Right atrium auricular region (tissue), 2 donors: ENCODE results near the gene SPPL3. TPM values are rescaled to one million over a fixed set of nuclear protein-coding genes. Genes with fewer than 3 reads are reported as not detected.

Source experiments
- DNase-seq: peaks from one replicate; pipeline ENCODE4 v3.0.0-alpha.2; 2019; ENCODE audit warnings: low spot score
- H3K27ac ChIP-seq, 2 donors: fragments of 200-600 bp; sonication (generic); 1 replicate in 1 of 2; 2 replicates in 1 of 2; pipeline ENCODE4 v1.5.1; 2016 to 2019
- H3K27me3 ChIP-seq, 2 donors: fragments of 200-600 bp; sonication (generic); one replicate each; pipeline versions ENCODE4 v1.5.1 to v1.6.0; 2017 to 2019
- H3K36me3 ChIP-seq: fragments of 200-600 bp; sonication (generic); one replicate; pipeline ENCODE4 v1.5.1; 2016
- H3K4me1 ChIP-seq, 2 donors: fragments of 200-600 bp; sonication (generic); one replicate each; pipeline versions ENCODE4 v1.5.1 to v1.6.0; 2017 to 2019
- H3K4me3 ChIP-seq, 2 donors: fragments of 200-600 bp; sonication (generic); 1 replicate in 1 of 2; 2 replicates in 1 of 2; pipeline ENCODE4 v1.5.1; 2017 to 2019; ENCODE audit warnings: mild to moderate bottlenecking in 1 of 2, moderate library complexity in 1 of 2
- H3K9me3 ChIP-seq, 2 donors: fragments of 200-600 bp; sonication (generic); one replicate each; pipeline ENCODE4 v1.5.1; 2019
- CTCF ChIP-seq, 2 donors: fragments of 200-600 bp; sonication (generic); IDR thresholded peaks; one replicate each; pipeline ENCODE4 v1.5.1; 2019; ENCODE audit warnings: antibody characterized with exemption in 2 of 2
- total RNA-seq, 2 donors: library from RNA; depleted of rRNA; stranded (reverse); fragments of >200 nt; gene quantifications; one replicate each; pipeline ENCODE4 v1.1.0, GENCODE V29; 2016

SPPL3 gene
- total RNA-seq, 2 donors from 2014 or later = 13.8 to 16.5 TPM

DNA sequence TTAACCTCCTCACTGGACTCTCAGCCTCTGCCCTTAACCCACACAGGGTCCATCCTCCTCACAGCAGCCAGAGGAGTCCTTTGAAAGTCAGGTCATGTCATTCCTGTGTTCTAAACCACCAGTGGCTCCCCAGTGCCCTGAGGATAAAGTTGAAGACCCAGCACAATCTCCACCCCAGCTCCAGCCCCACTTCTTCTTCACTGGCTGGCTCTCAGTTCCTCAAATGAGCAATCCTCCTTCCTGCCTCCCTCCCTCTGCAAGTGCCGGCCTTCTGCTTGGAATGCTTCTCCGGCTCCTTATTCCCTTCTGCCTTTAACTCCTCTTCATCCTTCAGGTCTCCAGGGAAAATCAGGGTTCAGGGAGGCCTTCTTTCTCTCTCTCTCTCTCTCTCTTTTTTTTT is 32.0 kb upstream of the SPPL3 start:
- H3K4me1 ChIP-seq = no peaks in the 10 kb centered on the region
- H3K27ac ChIP-seq = no peak overlapping the region
- H3K36me3 ChIP-seq = no peaks in the 10 kb centered on the region
- TF ChIP-seq CTCF (IDR thresholded peaks at IDR 0.05) = no peak
- no peaks in the 10 kb centered on the region for H3K9me3 ChIP-seq
- no peak overlapping the region for H3K4me3 ChIP-seq
- no peaks in the 10 kb centered on the region for H3K27me3 ChIP-seq
- no peak for DNase-seq

- H3K27me3 ChIP-seq = no peaks in the 10 kb centered on the region
- no peak overlapping the region for H3K4me3 ChIP-seq
- H3K4me1 ChIP-seq = no peaks in the 10 kb centered on the region
- no peak overlapping the region for H3K27ac ChIP-seq
- no peak for DNase-seq
- no peak for TF ChIP-seq CTCF (IDR thresholded peaks at IDR 0.05)
- no peaks in the 10 kb centered on the region for H3K9me3 ChIP-seq
- no peaks in the 10 kb centered on the region for H3K36me3 ChIP-seq
Measured at GRCh38 chr12:120933786-120934185, 29.6 kb upstream of the SPPL3 start.

DNA sequence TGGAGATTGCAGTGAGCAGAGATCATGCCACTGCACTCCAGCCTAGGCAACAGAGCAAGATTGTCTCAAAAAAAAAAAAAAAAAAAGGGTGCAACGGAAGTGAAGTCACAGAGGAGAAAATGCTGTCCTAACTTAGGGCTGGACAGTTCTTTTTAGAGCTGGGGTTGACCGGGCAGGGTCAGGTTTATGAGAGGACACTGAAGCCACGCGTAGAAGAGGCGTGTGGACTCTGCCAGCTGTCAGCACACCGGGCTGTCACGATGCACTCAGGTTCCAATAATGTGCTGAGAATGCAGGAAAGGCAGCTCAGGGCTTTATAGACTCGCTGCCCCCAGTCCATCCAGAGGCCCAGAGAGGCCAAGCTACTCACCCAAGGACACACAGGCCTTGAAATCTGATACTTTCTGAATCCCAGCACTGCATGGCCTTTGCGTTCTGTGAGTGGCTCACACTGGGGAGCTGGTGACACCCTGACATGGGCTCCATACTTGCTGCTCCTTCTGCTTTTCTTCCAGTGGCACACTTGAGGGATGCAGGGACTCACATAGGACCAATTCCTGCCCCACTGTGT is 28.9 kb upstream of the SPPL3 start:
- DNase-seq = no peak
- Histone ChIP-seq H3K27me3 (no peaks in the 10 kb centered on the region), H3K27ac (no peak overlapping the region), H3K4me3 (no peak overlapping the region), H3K36me3 (no peaks in the 10 kb centered on the region), H3K9me3 (no peaks in the 10 kb centered on the region), H3K4me1 (no peaks in the 10 kb centered on the region)
- TF ChIP-seq CTCF (IDR thresholded peaks at IDR 0.05) = no peak

DNA sequence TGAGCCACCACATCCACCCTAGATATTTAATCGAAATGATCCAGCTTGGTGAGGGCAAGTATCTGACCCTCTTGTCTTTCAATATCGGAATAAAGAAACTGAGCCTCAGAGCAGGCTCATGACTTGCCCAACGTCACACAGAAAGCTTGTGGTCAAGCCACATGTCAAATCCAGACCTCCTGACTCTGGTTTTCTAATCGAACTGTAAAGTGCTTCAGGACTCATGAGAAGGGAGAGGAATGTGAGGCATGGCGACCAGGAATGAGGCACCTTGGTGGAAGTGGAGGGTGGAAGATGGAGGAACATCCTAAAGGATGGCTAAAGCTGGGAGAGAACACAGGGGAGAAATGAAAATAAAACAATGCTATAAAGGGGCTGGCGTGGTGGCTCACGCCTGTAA is 27.9 kb upstream of the SPPL3 start:
- Histone ChIP-seq H3K27me3 (no peaks in the 10 kb centered on the region), H3K27ac (no peak overlapping the region), H3K4me3 (no peak overlapping the region), H3K36me3 (no peaks in the 10 kb centered on the region), H3K4me1 (no peaks in the 10 kb centered on the region), H3K9me3 (no peaks in the 10 kb centered on the region)
- no peak for DNase-seq
- no peak for TF ChIP-seq CTCF (IDR thresholded peaks at IDR 0.05)

DNA sequence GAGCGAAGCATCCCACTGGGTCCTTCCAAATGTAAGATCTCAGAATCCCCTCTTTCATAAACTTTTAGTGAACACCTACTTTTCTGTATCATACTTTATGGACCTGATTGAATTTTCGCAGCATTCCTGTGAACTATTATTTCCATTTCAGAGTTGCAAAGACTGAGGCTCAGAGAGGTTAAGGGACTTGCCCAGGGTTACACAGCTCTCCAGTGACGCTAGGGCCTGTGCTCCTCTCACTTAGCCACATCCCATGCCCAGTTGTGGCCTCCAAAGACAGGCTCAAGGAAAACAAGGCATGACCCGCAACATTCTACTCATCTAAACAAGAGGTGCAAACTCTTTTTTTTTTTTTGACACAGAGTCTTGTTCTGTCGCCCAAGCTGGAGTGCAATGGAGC is 25.9 kb upstream of the SPPL3 start:
- no peaks in the 10 kb centered on the region for H3K4me1 ChIP-seq
- H3K9me3 ChIP-seq = no peaks in the 10 kb centered on the region
- no peak overlapping the region for H3K27ac ChIP-seq
- DNase-seq = no peak
- TF ChIP-seq CTCF (IDR thresholded peaks at IDR 0.05) = no peak
- H3K27me3 ChIP-seq = no peaks in the 10 kb centered on the region
- no peaks in the 10 kb centered on the region for H3K36me3 ChIP-seq
- no peak overlapping the region for H3K4me3 ChIP-seq
